ENCODE data around the gene FMO2.

The FMO2 gene

DNA sequence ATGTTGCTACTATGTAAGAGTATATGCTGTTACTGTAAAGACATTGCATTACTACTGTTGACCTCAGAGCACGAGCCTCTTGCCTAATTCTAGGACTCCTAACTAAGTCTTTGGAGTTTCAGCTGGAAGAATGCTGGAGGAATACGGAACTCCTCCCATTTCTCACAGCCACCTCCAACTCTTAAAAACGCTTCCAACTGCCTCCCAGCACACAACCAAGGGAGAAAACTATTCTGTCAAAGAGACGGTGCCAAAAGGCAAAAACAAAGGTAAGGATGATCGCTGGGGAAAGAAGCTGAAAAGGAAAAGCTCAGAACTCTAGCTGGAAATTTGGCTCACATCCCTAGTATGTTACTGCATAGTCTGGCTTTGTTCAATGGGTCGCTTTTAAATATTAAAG is at the start of gene FMO2:
FMO2 (plus strand) TSS at position 210 of the 400 bp plus-strand sequence. CDS start 414 bp downstream, outside the sequence.
- DNase-seq (ENCODE audit: low read depth): no peak

DNA sequence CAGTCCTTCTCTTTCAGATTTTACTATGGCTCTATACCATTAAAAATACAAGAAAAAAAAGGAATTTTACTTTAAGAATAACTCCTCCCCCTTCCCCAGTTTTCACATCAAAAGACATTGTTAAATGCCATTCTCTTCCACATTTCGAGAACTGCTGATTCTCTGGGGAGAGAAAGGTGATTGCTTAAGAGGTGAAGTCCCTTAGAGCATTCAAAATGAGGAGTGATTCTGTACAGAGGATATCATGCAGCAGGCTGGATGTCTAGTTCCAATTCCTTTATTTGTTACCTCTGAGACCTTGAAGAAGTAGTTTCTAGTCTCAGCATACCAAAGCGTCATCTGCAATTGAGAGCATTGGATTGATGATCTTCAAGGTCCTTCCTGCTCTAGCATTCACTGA is 47.5 kb upstream of the FMO2 start:
- DNase-seq (ENCODE audit: low read depth): no peak

- no peak for DNase-seq (ENCODE audit: low read depth)
These were observed 46.1 kb upstream of the FMO2 start for GRCh38 chr1:171138980-171139379.

- DNase-seq (ENCODE audit: low read depth): no peak
These were observed 45.2 kb upstream of the FMO2 start for GRCh38 chr1:171139890-171140289.

DNA sequence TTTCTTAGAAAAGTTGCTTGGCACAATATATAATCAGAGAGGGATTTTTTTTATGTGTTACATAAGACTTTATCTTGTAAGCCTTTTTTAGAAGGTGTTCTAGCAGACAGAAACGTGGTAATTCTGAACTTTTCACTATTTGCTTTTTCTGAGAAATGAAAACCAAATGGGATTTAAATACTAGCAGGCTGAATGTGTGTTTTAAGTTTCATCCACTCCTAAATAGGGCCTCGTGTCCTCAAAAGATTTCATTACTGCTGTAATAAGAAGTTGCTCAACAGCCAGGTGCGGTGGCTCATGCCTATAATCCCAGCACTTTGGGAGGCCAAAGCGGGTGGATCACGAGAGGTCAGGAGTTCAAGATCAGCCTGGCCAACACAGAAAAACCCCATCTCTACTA is 44.7 kb upstream of the FMO2 start:
- DNase-seq (ENCODE audit: low read depth): no peak

- DNase-seq (ENCODE audit: low read depth): no peak
These were observed 44.0 kb upstream of the FMO2 start for GRCh38 chr1:171140956-171141687.

- no peak for DNase-seq (ENCODE audit: low read depth)
These were observed 43.2 kb upstream of the FMO2 start for GRCh38 chr1:171141688-171142415.

- no peak for DNase-seq (ENCODE audit: low read depth)
These were observed 42.4 kb upstream of the FMO2 start for GRCh38 chr1:171142416-171143385.

- no peak for DNase-seq (ENCODE audit: low read depth)
These were observed 34.9 kb upstream of the FMO2 start for GRCh38 chr1:171150156-171150555.

- no peak for DNase-seq (ENCODE audit: low read depth)
These were observed 32.6 kb upstream of the FMO2 start for GRCh38 chr1:171152549-171152948.

DNA sequence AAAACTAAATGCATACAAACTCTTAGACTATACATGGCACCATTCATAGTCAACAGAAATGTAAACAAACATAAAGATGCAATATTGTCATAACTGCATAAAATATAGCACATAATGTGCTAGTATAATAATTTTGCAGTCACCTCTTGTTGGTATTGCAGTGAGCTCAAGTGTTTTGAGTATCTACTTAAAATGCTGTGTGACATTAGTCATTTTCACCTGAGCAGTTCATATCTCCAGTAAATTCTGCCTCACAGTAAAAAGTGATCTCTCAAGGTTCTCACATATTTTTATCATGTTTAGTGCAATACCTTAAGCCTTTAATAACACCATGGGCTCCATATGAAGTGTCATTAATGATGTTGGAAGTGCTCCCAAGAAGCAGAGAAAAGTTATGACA is 29.6 kb upstream of the FMO2 start:
- DNase-seq (ENCODE audit: low read depth): no peak

- no peak for DNase-seq (ENCODE audit: low read depth)
These were observed 27.0 kb upstream of the FMO2 start for GRCh38 chr1:171158096-171158495.

DNA sequence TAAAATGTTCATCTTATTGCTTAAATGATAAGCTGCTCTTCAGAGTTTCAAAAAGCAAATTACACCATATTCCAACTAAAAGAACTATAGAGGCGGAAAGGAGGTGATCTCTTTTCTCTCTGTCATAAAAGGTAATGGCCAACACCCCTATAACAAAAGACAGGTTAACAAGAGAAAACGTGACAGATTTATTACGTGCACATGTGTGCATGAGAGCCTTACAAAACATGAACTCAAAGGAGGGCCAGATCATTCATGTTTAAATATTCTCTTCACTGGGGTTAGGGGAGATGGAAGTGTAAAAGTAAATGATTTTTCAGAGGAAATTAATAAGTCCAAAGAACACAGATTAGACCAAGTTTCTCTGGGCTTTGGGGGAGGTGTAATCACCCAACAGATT is 26.5 kb upstream of the FMO2 start:
- DNase-seq (ENCODE audit: low read depth): no peak

DNA sequence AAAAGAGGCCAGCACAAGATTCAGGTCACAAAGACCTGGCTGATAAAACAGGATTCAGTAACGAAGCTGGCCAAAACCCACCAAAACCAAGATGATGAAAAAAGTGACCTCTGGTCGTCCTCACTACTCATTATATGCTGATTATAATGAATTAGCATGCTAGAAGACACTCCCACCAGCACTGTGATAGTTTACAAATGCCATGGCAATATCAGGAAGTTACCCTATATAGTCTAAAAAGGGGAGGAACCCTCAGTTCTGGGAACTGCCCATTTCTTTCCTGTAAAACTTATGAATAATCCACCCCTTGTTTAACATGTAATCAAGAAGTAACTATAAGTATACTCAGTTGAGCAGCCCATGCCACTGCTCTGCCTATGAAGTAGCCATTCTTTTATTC is 26.0 kb upstream of the FMO2 start:
- DNase-seq (ENCODE audit: low read depth): no peak

GRCh38 chr1:171160211-171160610 is 24.9 kb upstream of the FMO2 start:
- DNase-seq (ENCODE audit: low read depth): no peak

GRCh38 chr1:171160639-171161354 is 24.3 kb upstream of the FMO2 start:
- DNase-seq (ENCODE audit: low read depth): no peak

DNA sequence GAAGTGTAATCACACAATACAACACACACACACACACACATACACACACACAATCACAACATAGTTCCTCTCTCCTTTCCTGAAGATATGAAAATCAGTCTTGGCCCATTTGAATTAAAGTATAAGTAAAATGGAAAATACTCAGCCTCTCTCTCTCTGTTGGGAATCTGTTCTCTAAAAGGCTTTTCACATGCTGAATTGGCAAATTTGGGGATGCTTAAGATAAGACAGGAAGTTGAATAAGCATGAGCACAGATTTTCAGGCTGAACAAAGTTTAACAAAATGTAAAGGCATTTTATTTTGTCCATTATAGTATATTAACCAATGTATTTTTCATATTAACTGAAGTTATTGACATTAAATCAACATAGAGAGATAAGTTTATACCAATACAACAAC is 23.7 kb upstream of the FMO2 start:
- DNase-seq (ENCODE audit: low read depth): no peak

GRCh38 chr1:171166361-171166760 is 18.7 kb upstream of the FMO2 start:
- DNase-seq (ENCODE audit: low read depth): no peak

- DNase-seq (ENCODE audit: low read depth): no peak
These were observed 17.3 kb upstream of the FMO2 start for GRCh38 chr1:171167785-171168184.

GRCh38 chr1:171172471-171172870 is 12.6 kb upstream of the FMO2 start:
- DNase-seq (ENCODE audit: low read depth): no peak

DNA sequence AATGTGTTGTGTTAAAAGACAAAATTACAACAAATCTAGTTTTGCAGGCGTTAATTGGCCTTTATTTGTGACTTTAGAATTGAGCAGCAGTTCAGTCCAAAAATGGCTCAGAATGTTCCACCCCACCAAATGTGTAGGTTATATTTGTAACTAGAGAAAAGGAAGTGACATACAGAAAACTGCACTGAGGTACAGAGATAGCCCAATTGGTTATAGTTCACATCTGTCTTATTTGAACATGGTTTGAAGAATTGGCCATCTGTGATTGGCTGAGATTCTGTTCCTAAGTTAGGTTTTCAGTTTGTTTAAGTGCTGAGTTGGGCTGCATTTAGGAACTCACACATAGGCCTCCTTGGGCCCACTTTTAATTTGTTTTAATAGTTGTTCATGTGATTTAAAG is 12.0 kb upstream of the FMO2 start:
- DNase-seq (ENCODE audit: low read depth): no peak

Data from stimulated activated CD8-positive, alpha-beta memory T cell treated with anti-CD3 and anti-CD28 coated beads, Interleukin-4, amount 100 ng/mL, for 24 hours (primary cell).